ENCODE results near the gene DOP1B.

The DOP1B gene

GRCh38 chr21:36204980-36205379 lies 48.4 kb downstream of the DOP1B start:
- DNase-seq (ENCODE audit: low read depth in 2 of 2): no peak

GRCh38 chr21:36205962-36206361 lies 49.3 kb downstream of the DOP1B start:
- DNase-seq (ENCODE audit: low read depth in 2 of 2): no peak

Measured in activated CD4-positive, alpha-beta T cell treated with anti-CD3 and anti-CD28 coated beads for 24 hours (primary cell).